Retinal pigment epithelial cell (primary cell): Measurements from ENCODE around the gene PGAP6.
"Not testable (repeated sequence)": the region's sequence is repeated elsewhere in the genome, so short reads cannot be mapped to it uniquely, and the experiment has no call there.

Experiments
- DNase-seq: peaks from one replicate; pipeline ENCODE4 v3.0.0-alpha.2; 2010; ENCODE audit warnings: low read depth
- H3K4me3 ChIP-seq: 2 replicates; pipeline ENCODE4 v1.5.1; 2011; ENCODE audit warnings: mild to moderate bottlenecking, low read length, control low read depth, moderate library complexity
- CTCF ChIP-seq: conservative IDR thresholded peaks from 2 replicates; pipeline ENCODE4 v1.5.1; 2011; ENCODE audit warnings: low read depth, low read length, control low read depth, inconsistent platforms

PGAP6 gene

GRCh38 chr16:340370-341091 is 41.2 kb downstream of the PGAP6 start:
- TF ChIP-seq CTCF: no peak
- no peak for DNase-seq
- no peak overlapping the region for H3K4me3 ChIP-seq

- DNase-seq: no peak
- H3K4me3 ChIP-seq: no peak overlapping the region
- TF ChIP-seq CTCF: no peak
These were observed 42.1 kb downstream of the PGAP6 start for GRCh38 chr16:339680-340079.

- no peak for TF ChIP-seq CTCF
These were observed 43.7 kb downstream of the PGAP6 start for GRCh38 chr16:337975-338575.

GRCh38 chr16:337437-337836 is 44.3 kb downstream of the PGAP6 start:
- no peak for TF ChIP-seq CTCF
- DNase-seq: no peak
- H3K4me3 ChIP-seq: no peak overlapping the region

More at GRCh38 chr16:337975-338575, 43.7 kb downstream of the PGAP6 start:
- DNase-seq: no peak
- no peak overlapping the region for H3K4me3 ChIP-seq

GRCh38 chr16:336269-336668 is 45.5 kb downstream of the PGAP6 start:
- no peak for TF ChIP-seq CTCF
- no peak overlapping the region for H3K4me3 ChIP-seq
- DNase-seq: no peak

- DNase-seq, H3K4me3 ChIP-seq: not testable (repeated sequence)
These were observed 46.7 kb downstream of the PGAP6 start for GRCh38 chr16:334861-335632.

- H3K4me3 ChIP-seq, DNase-seq: not testable (repeated sequence)
These were observed 47.5 kb downstream of the PGAP6 start for GRCh38 chr16:334164-334832.
